HEK293 (cell line): ENCODE measurements around the gene MYO3A.

Experiments
- CTCF ChIA-PET: fragments of 350-600 bp; formaldehyde crosslinking; extraction: SDS; loops from one replicate; lab custom pipeline; 2021; ENCODE audit warnings: antibody characterized with exemption; lab: Yijun Ruan, JAX
- POLR2A ChIA-PET: fragments of 300-600 bp; formaldehyde crosslinking; extraction: SDS; loops from one replicate; lab custom pipeline; 2020; ENCODE audit warnings: antibody characterized with exemption, inconsistent platforms; lab: Yijun Ruan, JAX
- H3K27ac ChIP-seq: fragments of 200-500 bp; sonication (Bioruptor generic); 2 replicates; pipeline ENCODE4 v1.5.1; 2014; ENCODE audit warnings: low read depth, low read length, control low read depth, inconsistent platforms; ENCODE audit errors: extremely low read depth
- H3K36me3 ChIP-seq, 2 experiments: fragments of 200-500 bp in 1 of 2; sonication (Bioruptor generic) in 1 of 2; 1 replicate in 1 of 2; 2 replicates in 1 of 2; pipeline ENCODE4 v1.5.1; 2014 to 2017; ENCODE audit warnings: inconsistent platforms in 2 of 2, low read length in 2 of 2; ENCODE audit not compliant: control insufficient read depth in 2 of 2, insufficient read depth in 1 of 2
- H3K4me1 ChIP-seq: fragments of 200-500 bp; sonication (Bioruptor generic); 2 replicates; pipeline ENCODE4 v1.5.1; 2014; ENCODE audit warnings: mild to moderate bottlenecking, low read length, inconsistent platforms; ENCODE audit not compliant: control insufficient read depth, insufficient read depth
- H3K4me3 ChIP-seq: 2 replicates; pipeline ENCODE4 v1.5.1; 2011; ENCODE audit warnings: low read depth, mild to moderate bottlenecking, control low read depth, low read length, moderate library complexity
- H3K9me3 ChIP-seq: fragments of 200-500 bp; sonication (Bioruptor generic); 2 replicates; pipeline ENCODE4 v1.5.1; 2014; ENCODE audit warnings: low read depth, low read length, inconsistent platforms; ENCODE audit not compliant: control insufficient read depth, insufficient read depth
- GLIS2 ChIP-seq: fragments of 450-650 bp; formaldehyde crosslinking; IDR thresholded peaks from 2 replicates; pipeline ENCODE4 v1.5.1; 2016; ENCODE audit warnings: missing biosample characterization, missing genetic modification characterization
- HIC1 ChIP-seq: fragments of 450-650 bp; formaldehyde crosslinking; IDR thresholded peaks from 2 replicates; pipeline ENCODE4 v1.5.1; 2016; ENCODE audit warnings: missing biosample characterization, missing genetic modification characterization
- HOXD13 ChIP-seq: sonication (generic); formaldehyde crosslinking; IDR thresholded peaks from 2 replicates; pipeline ENCODE4 v1.8.0; 2022; ENCODE audit warnings: missing genetic modification reagents, borderline replicate concordance
- MZF1 ChIP-seq: fragments of 450-650 bp; formaldehyde crosslinking; IDR thresholded peaks from 2 replicates; pipeline ENCODE4 v1.5.1; 2017; ENCODE audit warnings: missing biosample characterization, missing genetic modification characterization, borderline replicate concordance
- OSR2 ChIP-seq: fragments of 450-650 bp; formaldehyde crosslinking; IDR thresholded peaks from 2 replicates; pipeline ENCODE4 v1.5.1; 2016; ENCODE audit warnings: missing biosample characterization, missing genetic modification characterization
- PRDM1 ChIP-seq: fragments of 450-650 bp; formaldehyde crosslinking; IDR thresholded peaks from 2 replicates; pipeline ENCODE4; 2016; ENCODE audit warnings: missing biosample characterization, missing genetic modification characterization
- PRDM4 ChIP-seq: fragments of 450-650 bp; formaldehyde crosslinking; IDR thresholded peaks from 2 replicates; pipeline ENCODE4 v1.5.1; 2017; ENCODE audit warnings: missing biosample characterization, missing genetic modification characterization
- ZBTB26 ChIP-seq: fragments of 450-650 bp; formaldehyde crosslinking; optimal IDR thresholded peaks from 2 replicates; pipeline ENCODE3; 2016; ENCODE audit warnings: missing biosample characterization, mild to moderate bottlenecking, missing genetic modification characterization
- ZBTB7A ChIP-seq: fragments of 450-650 bp; formaldehyde crosslinking; IDR thresholded peaks from 2 replicates; pipeline ENCODE4 v1.5.1; 2016; ENCODE audit warnings: low read depth, missing biosample characterization, missing genetic modification characterization
- ZFP3 ChIP-seq: fragments of 450-650 bp; formaldehyde crosslinking; IDR thresholded peaks from 2 replicates; pipeline ENCODE4 v1.5.1; 2016; ENCODE audit warnings: low read depth, missing biosample characterization, missing genetic modification characterization
- ZNF10 ChIP-seq: fragments of 450-650 bp; formaldehyde crosslinking; IDR thresholded peaks from 2 replicates; pipeline ENCODE4 v1.5.1; 2017; ENCODE audit warnings: missing biosample characterization, missing genetic modification characterization
- ZNF140 ChIP-seq: fragments of 450-650 bp; formaldehyde crosslinking; IDR thresholded peaks from 2 replicates; pipeline ENCODE4 v1.5.1; 2016; ENCODE audit warnings: missing biosample characterization, missing genetic modification characterization
- ZNF146 ChIP-seq: fragments of 450-650 bp; formaldehyde crosslinking; IDR thresholded peaks from 2 replicates; pipeline ENCODE4 v1.5.1; 2016; ENCODE audit warnings: missing biosample characterization, missing genetic modification characterization
- ZNF174 ChIP-seq: fragments of 450-650 bp; formaldehyde crosslinking; IDR thresholded peaks from 2 replicates; pipeline ENCODE4 v1.5.0; 2017; ENCODE audit warnings: missing biosample characterization, mild to moderate bottlenecking, missing genetic modification characterization
- ZNF2 ChIP-seq: fragments of 450-650 bp; formaldehyde crosslinking; IDR thresholded peaks from 2 replicates; pipeline ENCODE4 v1.5.1; 2016; ENCODE audit warnings: missing biosample characterization, missing genetic modification characterization
- ZNF202 ChIP-seq: fragments of 450-650 bp; formaldehyde crosslinking; IDR thresholded peaks from 2 replicates; pipeline ENCODE4 v1.5.1; 2016; ENCODE audit warnings: missing biosample characterization, missing genetic modification characterization, borderline replicate concordance
- ZNF248 ChIP-seq: fragments of 450-650 bp; formaldehyde crosslinking; IDR thresholded peaks from 2 replicates; pipeline ENCODE4 v1.5.1; 2017; ENCODE audit warnings: missing biosample characterization, missing genetic modification characterization
- ZNF280C ChIP-seq: fragments of 450-650 bp; formaldehyde crosslinking; IDR thresholded peaks from 2 replicates; pipeline ENCODE4 v1.5.1; 2016; ENCODE audit warnings: missing biosample characterization, missing genetic modification characterization
- ZNF292 ChIP-seq: fragments of 450-650 bp; formaldehyde crosslinking; IDR thresholded peaks from 2 replicates; pipeline ENCODE4 v1.5.1; 2016; ENCODE audit warnings: low read depth, missing biosample characterization, missing genetic modification characterization, borderline replicate concordance
- ZNF335 ChIP-seq: fragments of 450-650 bp; formaldehyde crosslinking; conservative IDR thresholded peaks from 2 replicates; pipeline ENCODE4 v1.5.1; 2016; ENCODE audit warnings: missing biosample characterization, missing genetic modification characterization
- ZNF423 ChIP-seq: fragments of 450-650 bp; formaldehyde crosslinking; IDR thresholded peaks from 2 replicates; pipeline ENCODE4 v1.5.1; 2016; ENCODE audit warnings: missing biosample characterization, missing genetic modification characterization
- ZNF433 ChIP-seq: fragments of 450-650 bp; formaldehyde crosslinking; IDR thresholded peaks from 2 replicates; pipeline ENCODE4 v1.5.1; 2016; ENCODE audit warnings: missing biosample characterization, missing genetic modification characterization, low read depth
- ZNF473 ChIP-seq: fragments of 450-650 bp; formaldehyde crosslinking; IDR thresholded peaks from 2 replicates; pipeline ENCODE4 v1.5.1; 2017; ENCODE audit warnings: missing biosample characterization, missing genetic modification characterization
- ZNF514 ChIP-seq: fragments of 450-650 bp; formaldehyde crosslinking; IDR thresholded peaks from 2 replicates; pipeline ENCODE4 v1.5.1; 2016; ENCODE audit warnings: missing biosample characterization, missing genetic modification characterization
- ZNF549 ChIP-seq: fragments of 450-650 bp; IDR thresholded peaks from 2 replicates; pipeline ENCODE4 v1.5.1; 2018; ENCODE audit warnings: missing biosample characterization, missing genetic modification characterization, mild to moderate bottlenecking, inconsistent platforms, moderate library complexity
- ZNF571 ChIP-seq: fragments of 450-650 bp; formaldehyde crosslinking; IDR thresholded peaks from 2 replicates; pipeline ENCODE4 v1.5.0; 2017; ENCODE audit warnings: missing biosample characterization, missing genetic modification characterization
- ZNF600 ChIP-seq: fragments of 450-650 bp; formaldehyde crosslinking; IDR thresholded peaks from 2 replicates; pipeline ENCODE4 v1.5.1; 2016; ENCODE audit warnings: missing biosample characterization, missing genetic modification characterization
- ZNF670 ChIP-seq: fragments of 450-650 bp; formaldehyde crosslinking; IDR thresholded peaks from 2 replicates; pipeline ENCODE4 v1.5.1; 2016; ENCODE audit warnings: missing biosample characterization, missing genetic modification characterization, low read depth
- ZNF76 ChIP-seq: fragments of 450-650 bp; formaldehyde crosslinking; IDR thresholded peaks from 2 replicates; pipeline ENCODE4; 2016; ENCODE audit warnings: low read depth, missing biosample characterization, missing genetic modification characterization, borderline replicate concordance
- ZNF791 ChIP-seq: fragments of 450-650 bp; formaldehyde crosslinking; IDR thresholded peaks from 2 replicates; pipeline ENCODE4 v1.5.1; 2016; ENCODE audit warnings: missing biosample characterization, missing genetic modification characterization

MYO3A gene

GRCh38 chr10:25982107-25982506, 48.1 kb downstream of the MYO3A start:
- TF ChIP-seq ZFP3 (tag by site-specific recombination) (no peak), ZNF248 (tag by site-specific recombination) (no peak), ZBTB26 (tag by site-specific recombination) (no peak), ZNF670 (tag by site-specific recombination) (no peak), ZNF76 (no peak), ZNF600 (tag by site-specific recombination) (no peak), ZNF473 (no peak), ZNF335 (tag by site-specific recombination) (no peak), ZNF433 (tag by site-specific recombination) (no peak), ZNF202 (tag by site-specific recombination) (no peak), PRDM4 (tag by site-specific recombination) (no peak), PRDM1 (tag by site-specific recombination) (no peak), ZNF292 (tag by site-specific recombination) (no peak), ZNF10 (no peak), ZNF140 (tag by site-specific recombination) (no peak), ZNF2 (tag by site-specific recombination) (no peak), ZNF280C (tag by site-specific recombination) (no peak), HOXD13 (no peak), ZNF146 (tag by site-specific recombination) (no peak), ZNF791 (tag by site-specific recombination) (no peak)
- H3K4me3 ChIP-seq, result no peak overlapping the region
- ChIA-PET POLR2A (no interaction called here), CTCF (no interaction called here)
- H3K36me3 ChIP-seq, result no peaks in the 10 kb centered on the region
- H3K9me3 ChIP-seq, result no peaks in the 10 kb centered on the region
- H3K4me1 ChIP-seq, result no peaks in the 10 kb centered on the region
- no peak overlapping the region for H3K27ac ChIP-seq

- H3K27ac ChIP-seq, result no peak overlapping the region
- CTCF ChIA-PET, result no interaction called here
- no peaks in the 10 kb centered on the region for H3K9me3 ChIP-seq
- POLR2A ChIA-PET, result interaction anchor here (0.7 kb wide), 1 partner anchor 22 kb away, joined by 3 read pairs; no protein-coding TSS in a partner anchor
- H3K4me1 ChIP-seq, result no peaks in the 10 kb centered on the region
- H3K36me3 ChIP-seq, result no peaks in the 10 kb centered on the region
- H3K4me3 ChIP-seq, result no peak overlapping the region
- TF ChIP-seq HIC1 (tag by site-specific recombination) (no peak), ZNF514 (tag by site-specific recombination) (no peak), OSR2 (tag by site-specific recombination) (no peak), ZNF571 (no peak), ZBTB7A (tag by site-specific recombination) (no peak), ZNF549 (tag by site-specific recombination) (no peak), ZNF423 (no peak), MZF1 (no peak), ZNF174 (tag by site-specific recombination) (no peak), GLIS2 (tag by site-specific recombination) (no peak)
Observed at GRCh38 chr10:25988583-25988982, 54.6 kb downstream of the MYO3A start.
